Activated CD8-positive, alpha-beta memory T cell treated with anti-CD3 and anti-CD28 coated beads for 48 hours (primary cell): ENCODE data around the gene PROZ.
"Not testable (repeated sequence)": the region's sequence is repeated elsewhere in the genome, so short reads cannot be mapped to it uniquely, and the experiment has no call there.

ENCODE experiments used
- DNase-seq, 3 experiments: peaks; one replicate each; pipeline ENCODE4 v3.0.0-alpha.2; 2020; ENCODE audit warnings: low read depth in 2 of 3, low spot score in 2 of 3

The PROZ gene, protein sequence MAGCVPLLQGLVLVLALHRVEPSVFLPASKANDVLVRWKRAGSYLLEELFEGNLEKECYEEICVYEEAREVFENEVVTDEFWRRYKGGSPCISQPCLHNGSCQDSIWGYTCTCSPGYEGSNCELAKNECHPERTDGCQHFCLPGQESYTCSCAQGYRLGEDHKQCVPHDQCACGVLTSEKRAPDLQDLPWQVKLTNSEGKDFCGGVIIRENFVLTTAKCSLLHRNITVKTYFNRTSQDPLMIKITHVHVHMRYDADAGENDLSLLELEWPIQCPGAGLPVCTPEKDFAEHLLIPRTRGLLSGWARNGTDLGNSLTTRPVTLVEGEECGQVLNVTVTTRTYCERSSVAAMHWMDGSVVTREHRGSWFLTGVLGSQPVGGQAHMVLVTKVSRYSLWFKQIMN

DNA sequence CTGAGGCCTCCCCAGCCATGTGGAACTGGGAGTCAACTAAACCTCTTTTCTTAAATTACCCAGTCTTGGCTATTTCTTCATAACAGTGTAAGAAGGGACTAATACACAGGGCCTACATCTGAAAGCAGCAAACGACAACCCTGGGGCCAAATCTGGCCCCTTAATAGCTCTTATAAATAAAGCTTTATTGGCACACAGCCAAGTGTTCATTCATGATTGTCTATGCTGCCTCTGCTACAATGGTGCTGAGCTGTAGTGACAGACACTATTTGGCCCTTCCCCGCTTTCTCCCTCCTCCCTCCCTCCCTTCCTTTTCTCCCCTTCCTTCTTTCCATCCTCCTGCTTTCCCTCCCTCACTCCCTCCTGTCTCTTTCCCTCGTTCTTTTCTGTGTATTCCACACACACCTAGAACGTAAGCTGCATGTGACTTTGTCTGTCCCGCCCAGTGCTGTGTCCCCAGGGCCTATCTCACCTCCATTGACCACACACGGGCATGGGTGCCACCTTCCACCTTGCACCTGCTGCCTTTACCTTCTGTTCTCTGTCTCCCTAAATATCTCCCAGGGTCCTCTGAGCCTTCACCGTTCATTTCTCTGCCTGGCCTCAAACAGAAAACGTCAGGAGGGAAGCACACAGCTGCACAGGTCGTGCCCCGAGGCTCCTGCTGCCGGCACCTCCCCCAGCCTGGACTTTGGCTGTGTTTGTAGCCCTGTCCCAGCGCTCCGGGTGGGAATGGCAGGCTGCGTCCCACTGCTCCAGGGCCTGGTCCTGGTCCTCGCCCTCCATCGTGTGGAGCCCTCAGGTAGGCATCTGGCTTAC is at the start of gene PROZ:
PROZ (plus strand) TSS at position 720 of the 819 bp plus-strand sequence; CDS start at position 733, 13 bp downstream.
- no peak for DNase-seq

DNA sequence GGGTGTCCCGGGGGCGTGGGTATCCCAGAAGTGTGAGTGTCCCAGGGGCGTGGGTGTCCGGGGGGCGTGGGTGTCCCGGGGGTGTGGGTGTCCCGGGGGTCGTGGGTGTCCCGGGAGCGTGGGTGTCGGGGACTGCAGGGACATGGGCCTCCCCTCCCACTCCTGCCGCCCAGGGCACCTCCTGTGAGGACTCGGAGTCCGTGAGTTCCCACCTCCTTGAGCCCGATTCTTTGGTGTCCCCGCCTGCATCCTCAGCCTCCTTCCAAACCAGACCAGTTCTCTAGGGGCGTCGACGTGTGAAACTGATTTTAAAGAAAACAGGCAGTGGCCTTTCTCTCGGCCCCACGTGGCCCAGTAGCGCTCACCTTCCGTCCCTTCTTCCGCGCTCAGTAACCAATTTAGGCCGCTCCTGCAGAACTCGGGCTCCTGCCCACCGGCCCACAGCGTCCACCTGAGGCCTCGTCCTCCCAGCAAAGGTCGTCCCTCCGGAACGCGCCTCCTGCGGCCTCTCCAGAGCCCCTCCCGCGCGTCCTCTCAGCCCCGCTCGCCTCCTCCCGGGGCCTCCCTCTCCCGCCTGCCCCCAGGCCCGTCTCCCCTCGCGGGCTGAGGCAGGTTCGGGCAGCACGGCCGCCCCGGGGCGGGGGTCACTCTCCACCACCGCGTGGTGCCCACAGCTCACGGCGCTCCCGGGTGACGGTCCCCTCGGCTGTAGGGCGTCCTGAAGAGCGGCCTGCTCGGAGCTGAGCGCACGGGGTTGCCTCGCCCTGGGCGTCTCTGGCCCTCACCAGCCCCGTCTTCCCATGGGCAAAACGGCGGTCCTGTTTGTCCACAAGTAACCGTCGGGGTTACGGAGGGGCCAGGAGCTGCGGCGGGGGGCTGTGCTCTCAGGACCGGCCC is 49.0 kb upstream of the PROZ start:
- DNase-seq, result no peak

DNA sequence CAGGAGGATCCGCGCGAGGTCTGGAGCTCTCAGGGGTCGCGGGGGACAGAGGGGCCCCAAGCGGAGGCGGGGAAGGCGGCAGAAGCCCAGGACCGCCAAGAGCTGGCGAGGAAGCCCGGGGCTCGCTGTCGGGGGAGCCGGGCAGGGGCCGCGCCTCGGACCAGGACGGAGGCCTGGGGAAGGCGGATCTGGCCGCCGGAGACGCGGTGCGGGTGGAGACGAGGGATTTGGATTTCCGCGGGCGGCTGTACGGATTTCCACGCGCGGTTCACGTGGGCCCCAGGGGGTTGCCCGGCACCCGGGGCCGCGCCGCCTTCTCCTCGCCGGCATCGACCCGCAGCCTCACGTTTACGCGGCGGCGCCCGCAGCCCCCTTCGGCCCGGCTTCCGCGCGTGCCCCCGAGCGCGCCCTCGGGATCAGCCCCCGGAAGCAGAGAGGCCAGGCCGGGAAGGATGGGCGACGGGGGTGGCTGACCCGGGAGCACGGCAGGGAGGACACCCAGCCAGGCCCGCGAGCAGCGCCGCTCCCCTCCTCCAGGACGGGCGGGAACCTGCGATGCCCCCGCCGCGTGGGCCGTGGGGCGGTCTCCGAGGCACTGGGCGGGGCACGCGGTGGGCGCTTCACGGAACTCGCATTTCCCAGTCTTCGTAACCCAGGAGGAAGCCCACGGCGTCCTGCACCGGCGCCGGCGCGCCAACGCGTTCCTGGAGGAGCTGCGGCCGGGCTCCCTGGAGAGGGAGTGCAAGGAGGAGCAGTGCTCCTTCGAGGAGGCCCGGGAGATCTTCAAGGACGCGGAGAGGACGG is 48.2 kb upstream of the PROZ start:
- no peak for DNase-seq

DNA sequence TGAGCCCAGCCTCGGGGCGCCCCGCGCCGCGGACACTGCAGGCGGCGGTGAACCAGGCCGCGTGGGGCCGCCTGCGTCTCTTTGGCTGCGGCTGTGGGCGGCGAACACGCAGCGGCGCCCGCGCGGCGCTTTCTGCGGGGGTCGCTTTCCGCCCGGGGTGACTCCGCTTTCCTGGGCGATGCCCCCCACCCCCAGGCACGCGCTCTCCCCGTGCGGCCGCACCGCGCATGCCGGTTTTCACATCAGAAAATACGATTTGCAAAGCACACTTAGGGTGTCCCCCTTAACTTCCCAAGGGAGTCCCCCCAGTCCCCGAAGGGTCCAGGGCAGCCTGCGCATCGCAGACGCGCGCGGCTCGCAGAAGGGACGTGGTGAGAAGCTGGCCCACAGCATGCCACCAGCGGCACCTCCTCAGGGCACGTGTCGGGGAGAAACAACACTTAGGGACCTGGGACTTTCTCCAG is 47.6 kb upstream of the PROZ start:
- DNase-seq, result no peak

DNA sequence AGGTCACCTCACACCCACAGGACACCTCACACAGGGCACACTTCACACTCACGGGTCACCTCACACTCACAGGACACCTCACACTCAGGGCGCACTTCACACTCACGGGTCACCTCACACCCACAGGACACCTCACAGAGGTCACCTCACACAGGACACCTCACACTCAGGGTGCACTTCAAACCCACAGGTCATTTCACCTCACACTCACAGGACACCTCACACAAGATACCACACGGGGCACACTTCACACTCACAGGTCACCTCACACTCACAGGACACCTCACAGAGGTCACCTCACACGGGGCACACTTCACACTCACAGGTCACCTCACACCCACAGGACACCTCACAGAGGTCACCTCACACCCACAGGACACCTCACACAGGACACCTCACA is 46.6 kb upstream of the PROZ start:
- DNase-seq, result not testable (repeated sequence)

DNA sequence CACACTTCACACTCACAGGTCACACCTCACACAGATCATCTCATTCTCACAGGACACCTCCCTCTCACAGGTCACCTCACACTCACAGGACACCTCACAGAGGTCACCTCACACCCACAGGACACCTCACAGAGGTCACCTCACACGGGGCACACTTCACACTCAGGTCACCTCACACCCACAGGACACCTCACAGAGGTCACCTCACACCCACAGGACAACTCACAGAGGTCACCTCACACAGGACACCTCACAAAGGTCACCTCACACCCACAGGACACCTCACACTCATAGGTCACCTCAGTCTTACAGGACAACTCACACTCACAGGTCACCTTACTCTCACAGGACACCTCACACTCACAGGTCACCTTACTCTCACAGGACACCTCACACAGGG is 46.0 kb upstream of the PROZ start:
- not testable (repeated sequence) for DNase-seq

DNA sequence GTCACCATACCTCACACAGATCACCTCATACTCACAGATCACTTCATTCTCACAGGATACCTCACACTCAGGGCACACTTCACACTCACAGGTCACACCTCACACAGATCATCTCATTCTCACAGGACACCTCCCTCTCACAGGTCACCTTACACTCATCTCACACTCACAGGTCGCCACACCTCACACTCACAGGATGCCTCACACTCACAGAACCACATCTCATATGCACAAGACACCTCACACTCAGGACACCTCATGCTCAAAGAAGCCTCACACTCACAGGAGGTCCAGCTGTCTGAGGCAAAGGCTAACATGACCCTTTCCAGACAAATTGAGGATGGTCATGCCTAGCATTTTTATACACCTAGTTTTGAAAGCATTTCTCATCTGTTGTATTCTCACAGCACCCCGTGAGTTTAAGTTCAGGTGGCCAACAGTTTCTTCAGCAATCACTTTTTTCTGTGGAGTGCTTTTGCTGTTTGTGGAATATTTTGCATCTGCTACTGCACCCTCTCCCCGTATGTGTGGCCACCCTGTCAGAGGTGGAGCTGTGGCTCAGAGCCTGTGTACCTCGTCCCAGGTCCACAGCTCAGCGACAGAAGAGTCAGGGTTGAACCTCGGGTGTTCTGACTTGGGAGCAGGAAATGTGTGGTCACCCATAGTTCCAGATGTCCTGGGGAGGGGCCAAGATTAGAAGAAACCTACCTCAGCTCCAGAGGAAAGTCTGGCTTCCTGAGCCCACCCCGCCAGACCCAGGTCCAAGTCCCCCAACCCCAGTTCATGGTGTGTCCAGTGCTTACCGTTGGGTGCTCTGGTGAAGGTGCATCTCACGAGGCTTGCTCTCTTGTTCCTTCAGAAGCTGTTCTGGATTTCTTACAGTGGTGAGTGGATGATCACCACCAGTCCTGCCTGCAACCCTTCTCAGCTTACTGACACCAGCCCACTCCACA is 45.3 kb upstream of the PROZ start:
- no peak for DNase-seq

DNA sequence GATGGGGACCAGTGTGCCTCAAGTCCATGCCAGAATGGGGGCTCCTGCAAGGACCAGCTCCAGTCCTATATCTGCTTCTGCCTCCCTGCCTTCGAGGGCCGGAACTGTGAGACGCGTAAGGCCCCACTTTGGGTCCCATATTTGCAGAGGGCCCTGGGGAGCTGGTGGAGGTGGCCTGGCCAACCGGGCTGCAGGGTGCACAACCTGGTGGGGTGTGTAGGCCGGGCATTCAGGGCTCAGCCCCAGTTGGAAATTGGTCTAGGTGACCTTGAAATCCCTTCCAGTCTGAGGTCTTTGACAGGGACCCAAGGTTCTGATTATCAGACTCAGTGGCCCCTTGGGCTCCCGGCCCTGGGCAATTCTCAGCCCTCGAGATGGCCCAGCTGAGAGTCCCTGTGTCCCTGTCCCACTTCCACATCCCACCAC is 44.6 kb upstream of the PROZ start:
- DNase-seq, result no peak

DNA sequence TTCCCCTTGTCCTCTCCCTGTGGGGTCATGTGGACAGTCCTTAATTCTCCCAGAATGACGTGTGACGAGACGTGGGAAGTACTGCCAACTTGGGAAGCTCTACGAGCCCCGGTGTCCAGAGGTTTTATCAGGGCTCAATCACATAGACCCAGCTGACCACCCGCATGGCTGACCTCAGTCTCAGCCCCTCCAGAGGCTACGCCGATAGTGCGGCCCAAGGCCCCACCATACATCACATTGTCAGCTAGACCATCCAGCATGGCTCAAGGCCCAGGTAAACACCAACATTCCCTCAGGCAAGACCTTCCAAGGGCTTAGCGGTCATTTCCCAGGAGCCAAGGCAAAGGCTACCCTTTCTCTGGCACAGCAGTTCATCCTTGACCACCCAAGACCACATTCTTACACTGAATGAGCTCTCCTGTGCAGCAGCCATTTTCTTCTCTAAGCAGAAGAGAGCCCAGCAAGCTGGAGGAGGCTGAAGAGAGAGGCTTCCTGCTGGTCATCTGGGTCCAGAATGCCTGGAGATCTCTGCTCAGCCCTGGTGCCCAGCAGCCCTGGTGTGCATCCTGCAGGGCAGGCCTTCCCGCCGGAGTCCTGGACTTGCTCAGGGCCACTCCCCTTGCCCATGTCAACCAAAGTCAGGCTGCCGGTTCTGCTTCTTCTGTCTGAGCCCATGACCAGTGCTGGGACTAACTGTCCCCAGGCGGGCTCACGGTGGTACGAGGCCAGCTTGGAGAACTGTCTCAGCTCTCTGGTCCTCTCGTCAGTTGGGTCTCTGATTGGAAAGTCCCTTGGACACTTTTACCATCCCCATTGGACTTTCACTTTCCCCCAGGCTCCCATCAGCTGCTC is 43.7 kb upstream of the PROZ start:
- no peak for DNase-seq

DNA sequence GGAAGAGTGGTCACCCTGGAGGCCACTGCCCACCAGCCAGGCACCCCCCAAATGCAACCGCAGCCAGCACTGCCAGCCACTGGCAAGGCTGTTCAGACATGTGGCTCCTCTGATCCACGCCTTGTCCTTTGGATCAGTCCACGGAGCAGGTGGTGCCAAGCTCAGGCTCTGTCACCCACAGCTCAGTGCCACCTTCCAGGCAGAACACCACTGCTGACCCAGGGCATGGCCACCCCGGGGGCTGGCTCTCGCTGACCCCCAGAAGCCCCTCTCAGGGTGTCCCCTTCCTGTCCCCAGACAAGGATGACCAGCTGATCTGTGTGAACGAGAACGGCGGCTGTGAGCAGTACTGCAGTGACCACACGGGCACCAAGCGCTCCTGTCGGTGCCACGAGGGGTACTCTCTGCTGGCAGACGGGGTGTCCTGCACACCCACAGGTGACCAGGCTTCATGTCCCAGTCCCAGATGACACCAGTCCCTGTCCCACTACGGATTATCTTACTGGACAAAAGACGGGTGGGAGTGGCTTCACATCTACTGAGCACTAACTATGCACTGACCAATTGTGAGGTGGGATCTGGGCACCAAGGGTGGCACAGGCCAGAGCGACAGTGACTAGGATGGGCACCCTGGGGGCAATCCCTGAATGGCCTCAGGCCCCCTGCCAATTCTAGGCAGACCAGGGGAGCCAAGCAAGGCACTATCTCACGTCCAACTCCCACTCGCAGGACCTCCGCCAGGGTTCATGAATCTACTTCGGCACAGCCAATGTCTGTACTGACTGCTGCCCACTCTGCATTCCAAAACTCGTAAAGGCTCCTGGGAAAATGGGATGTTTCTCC is 42.9 kb upstream of the PROZ start:
- no peak for DNase-seq

DNA sequence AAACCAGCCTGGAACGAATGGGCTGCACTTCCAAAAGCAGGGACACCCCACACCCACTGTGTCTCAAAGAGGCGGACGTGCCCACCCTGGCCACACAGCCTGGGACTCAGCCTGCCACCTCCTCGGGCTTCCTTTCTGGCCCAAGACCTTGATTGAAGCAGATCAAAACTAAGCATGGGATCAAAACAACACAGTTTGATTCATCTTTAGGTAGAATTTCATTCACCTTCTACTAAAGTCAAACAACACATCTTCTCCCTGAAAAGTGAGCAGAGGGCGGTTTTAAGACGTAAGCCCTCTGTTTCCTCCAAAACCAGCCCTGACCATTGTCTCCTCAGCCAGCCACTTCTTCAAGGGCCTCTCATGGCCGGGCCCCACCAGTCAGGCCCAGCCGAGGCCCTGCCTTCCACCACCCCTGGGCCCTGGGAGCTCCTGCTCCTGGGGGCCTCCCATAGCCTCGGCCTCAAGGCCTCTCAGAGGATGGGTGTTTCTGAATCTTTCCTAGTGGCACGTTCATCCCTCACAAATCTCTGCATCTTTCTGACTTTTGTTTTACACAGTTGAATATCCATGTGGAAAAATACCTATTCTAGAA is 42.1 kb upstream of the PROZ start:
- no peak for DNase-seq

DNA sequence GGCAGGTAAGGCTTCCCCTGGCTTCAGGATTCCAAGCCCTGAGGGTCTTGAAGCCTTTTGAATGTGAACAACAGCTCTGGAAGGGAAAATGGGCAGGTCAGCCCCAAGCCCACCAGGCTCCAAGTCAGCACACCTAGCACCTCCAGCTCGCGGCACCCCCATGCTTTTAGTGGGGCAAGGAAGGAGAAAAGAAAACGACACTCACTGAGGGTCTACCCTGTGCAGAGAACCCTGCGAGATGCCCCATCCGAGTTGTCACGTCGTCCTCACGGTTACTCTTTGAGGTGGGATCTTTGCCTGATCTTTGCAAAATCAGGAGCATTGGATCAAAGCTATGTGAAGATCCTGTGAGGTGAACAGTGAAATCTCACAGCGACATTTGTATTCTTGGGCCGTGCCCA is 41.6 kb upstream of the PROZ start:
- no peak for DNase-seq

DNA sequence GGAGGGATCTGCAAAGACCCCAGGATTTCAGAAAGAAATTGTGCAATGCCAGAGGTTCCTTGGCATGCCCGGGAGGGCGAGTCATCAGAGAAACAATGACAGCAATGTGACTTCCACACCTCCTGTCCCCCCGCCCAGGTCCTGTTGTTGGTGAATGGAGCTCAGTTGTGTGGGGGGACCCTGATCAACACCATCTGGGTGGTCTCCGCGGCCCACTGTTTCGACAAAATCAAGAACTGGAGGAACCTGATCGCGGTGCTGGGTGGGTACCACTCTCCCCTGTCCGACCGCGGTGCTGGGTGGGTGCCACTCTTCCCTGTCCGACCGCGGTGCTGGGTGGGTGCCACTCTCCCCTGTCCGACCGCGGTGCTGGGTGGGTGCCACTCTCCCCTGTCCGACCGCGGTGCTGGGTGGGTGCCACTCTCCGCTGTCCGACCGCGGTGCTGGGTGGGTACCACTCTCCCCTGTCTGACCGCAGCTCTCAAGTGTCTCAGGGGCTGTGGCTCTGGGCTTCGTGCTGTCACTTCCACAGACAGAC is 41.0 kb upstream of the PROZ start:
- no peak for DNase-seq

DNA sequence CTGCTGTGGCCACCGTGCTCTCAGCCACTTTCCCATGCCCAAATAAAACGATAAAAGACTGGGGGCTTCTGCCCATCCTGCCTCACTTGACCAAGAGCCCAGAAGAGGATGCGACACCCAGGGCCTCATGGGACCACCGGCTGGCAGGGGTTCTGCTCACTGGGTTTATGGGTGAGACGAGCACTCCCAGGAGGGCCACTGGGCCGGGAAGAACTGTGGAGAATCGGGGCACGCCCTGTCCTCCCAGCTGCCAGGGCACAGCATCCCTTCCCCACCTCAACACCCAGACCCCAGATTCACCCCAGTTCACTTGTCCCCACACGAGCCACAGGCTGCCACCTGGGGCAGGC is 40.6 kb upstream of the PROZ start:
- DNase-seq, result no peak

DNA sequence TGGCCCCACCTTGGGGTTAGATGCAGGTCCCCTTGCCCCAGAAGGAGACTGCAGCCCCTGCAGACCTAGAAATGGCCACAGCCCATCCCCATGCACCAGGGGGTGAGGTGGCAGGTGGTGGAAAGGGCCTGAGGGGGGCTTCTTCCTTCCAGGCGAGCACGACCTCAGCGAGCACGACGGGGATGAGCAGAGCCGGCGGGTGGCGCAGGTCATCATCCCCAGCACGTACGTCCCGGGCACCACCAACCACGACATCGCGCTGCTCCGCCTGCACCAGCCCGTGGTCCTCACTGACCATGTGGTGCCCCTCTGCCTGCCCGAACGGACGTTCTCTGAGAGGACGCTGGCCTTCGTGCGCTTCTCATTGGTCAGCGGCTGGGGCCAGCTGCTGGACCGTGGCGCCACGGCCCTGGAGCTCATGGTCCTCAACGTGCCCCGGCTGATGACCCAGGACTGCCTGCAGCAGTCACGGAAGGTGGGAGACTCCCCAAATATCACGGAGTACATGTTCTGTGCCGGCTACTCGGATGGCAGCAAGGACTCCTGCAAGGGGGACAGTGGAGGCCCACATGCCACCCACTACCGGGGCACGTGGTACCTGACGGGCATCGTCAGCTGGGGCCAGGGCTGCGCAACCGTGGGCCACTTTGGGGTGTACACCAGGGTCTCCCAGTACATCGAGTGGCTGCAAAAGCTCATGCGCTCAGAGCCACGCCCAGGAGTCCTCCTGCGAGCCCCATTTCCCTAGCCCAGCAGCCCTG is 40.0 kb upstream of the PROZ start:
- DNase-seq, result no peak

DNA sequence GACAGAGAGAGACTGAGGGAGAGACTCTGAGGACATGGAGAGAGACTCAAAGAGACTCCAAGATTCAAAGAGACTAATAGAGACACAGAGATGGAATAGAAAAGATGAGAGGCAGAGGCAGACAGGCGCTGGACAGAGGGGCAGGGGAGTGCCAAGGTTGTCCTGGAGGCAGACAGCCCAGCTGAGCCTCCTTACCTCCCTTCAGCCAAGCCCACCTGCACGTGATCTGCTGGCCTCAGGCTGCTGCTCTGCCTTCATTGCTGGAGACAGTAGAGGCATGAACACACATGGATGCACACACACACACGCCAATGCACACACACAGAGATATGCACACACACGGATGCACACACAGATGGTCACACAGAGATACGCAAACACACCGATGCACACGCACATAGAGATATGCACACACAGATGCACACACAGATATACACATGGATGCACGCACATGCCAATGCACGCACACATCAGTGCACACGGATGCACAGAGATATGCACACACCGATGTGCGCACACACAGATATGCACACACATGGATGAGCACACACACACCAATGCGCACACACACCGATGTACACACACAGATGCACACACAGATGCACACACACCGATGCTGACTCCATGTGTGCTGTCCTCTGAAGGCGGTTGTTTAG is 39.2 kb upstream of the PROZ start:
- DNase-seq, result no peak
